Stomach smooth muscle (tissue), 2 donors: ENCODE measurements around the gene CHST7.
A peak's percentile ranks its signal among the peaks of the same experiment; 100 is the strongest.

Source experiments
- H3K27ac ChIP-seq: one replicate; pipeline ENCODE4 v1.7.0; 2013; ENCODE audit warnings: mild to moderate bottlenecking, low read length, inconsistent platforms
- H3K27me3 ChIP-seq, 2 donors: one replicate each; pipeline ENCODE4 v1.7.0; 2013; ENCODE audit warnings: low read length in 2 of 2; ENCODE audit not compliant: insufficient read depth in 2 of 2, control insufficient read depth in 1 of 2
- H3K36me3 ChIP-seq, 2 donors: one replicate each; pipeline ENCODE4 v1.7.0; 2013; ENCODE audit warnings: low read length in 2 of 2; ENCODE audit not compliant: control insufficient read depth in 2 of 2, insufficient read depth in 2 of 2
- H3K4me1 ChIP-seq: one replicate; pipeline ENCODE4 v1.7.0; 2013; ENCODE audit warnings: low read length; ENCODE audit not compliant: control insufficient read depth, insufficient read depth
- H3K4me3 ChIP-seq, 2 donors: one replicate each; pipeline ENCODE4 v1.7.0; 2013; ENCODE audit warnings: low read length in 2 of 2
- H3K9ac ChIP-seq, 2 donors: one replicate each; pipeline ENCODE4 v1.7.0; 2013; ENCODE audit warnings: low read length in 2 of 2, mild to moderate bottlenecking in 1 of 2
- H3K9me3 ChIP-seq, 2 donors: one replicate each; pipeline ENCODE4 v1.7.0; 2013; ENCODE audit warnings: low read length in 2 of 2; ENCODE audit not compliant: control insufficient read depth in 2 of 2
- donor health status: healthy.
- donor health status: Pancreatic carcinoma.

Gene CHST7

GRCh38 chrX:46627711-46628419 is 54.3 kb downstream of the CHST7 start:
- H3K9me3 ChIP-seq: no peaks in the 10 kb centered on the region
- peaks cover 0 to 9% of the 10 kb centered on the region in 2 donors for H3K27me3 ChIP-seq
- H3K9ac ChIP-seq: no peak overlapping the region
- H3K4me1 ChIP-seq: peaks cover 3% of the 10 kb centered on the region
- no peak overlapping the region for H3K4me3 ChIP-seq
- peak overlapping the region; percentile 18 for H3K27ac ChIP-seq
- H3K36me3 ChIP-seq: no peaks in the 10 kb centered on the region

GRCh38 chrX:46628460-46629371 is 55.2 kb downstream of the CHST7 start:
- no peak overlapping the region for H3K9ac ChIP-seq
- H3K36me3 ChIP-seq: no peaks in the 10 kb centered on the region
- peaks cover 3% of the 10 kb centered on the region for H3K4me1 ChIP-seq
- H3K4me3 ChIP-seq: no peak overlapping the region
- H3K27ac ChIP-seq: peak overlapping the region; percentile 18
- H3K27me3 ChIP-seq: peaks cover 0 to 9% of the 10 kb centered on the region in 2 donors
- H3K9me3 ChIP-seq: no peaks in the 10 kb centered on the region

GRCh38 chrX:46630141-46630540 is 56.6 kb downstream of the CHST7 start:
- peaks cover 0 to 9% of the 10 kb centered on the region in 2 donors for H3K27me3 ChIP-seq
- no peak overlapping the region for H3K27ac ChIP-seq
- no peak overlapping the region for H3K4me3 ChIP-seq
- H3K4me1 ChIP-seq: peaks cover 3% of the 10 kb centered on the region
- no peaks in the 10 kb centered on the region for H3K36me3 ChIP-seq
- no peaks in the 10 kb centered on the region for H3K9me3 ChIP-seq
- no peak overlapping the region for H3K9ac ChIP-seq

GRCh38 chrX:46634577-46634976 is 61.0 kb downstream of the CHST7 start:
- H3K9me3 ChIP-seq: no peaks in the 10 kb centered on the region
- H3K4me3 ChIP-seq: no peak overlapping the region
- H3K27me3 ChIP-seq: peaks cover 0 to 4% of the 10 kb centered on the region in 2 donors
- H3K4me1 ChIP-seq: no peaks in the 10 kb centered on the region
- H3K27ac ChIP-seq: no peak overlapping the region
- no peaks in the 10 kb centered on the region for H3K36me3 ChIP-seq
- H3K9ac ChIP-seq: no peak overlapping the region

- Histone ChIP-seq H3K9me3 (no peaks in the 10 kb centered on the region), H3K36me3 (no peaks in the 10 kb centered on the region), H3K27ac (no peak overlapping the region), H3K4me1 (no peaks in the 10 kb centered on the region), H3K27me3 (peaks cover 0 to 4% of the 10 kb centered on the region in 2 donors), H3K4me3 (no peak overlapping the region), H3K9ac (no peak overlapping the region)
Observed at GRCh38 chrX:46635186-46635585, 61.6 kb downstream of the CHST7 start.

GRCh38 chrX:46636223-46636622 is 62.7 kb downstream of the CHST7 start:
- H3K9ac ChIP-seq: no peak overlapping the region
- H3K4me3 ChIP-seq: no peak overlapping the region
- peaks cover 0 to 2% of the 10 kb centered on the region in 2 donors for H3K27me3 ChIP-seq
- no peaks in the 10 kb centered on the region for H3K36me3 ChIP-seq
- H3K27ac ChIP-seq: no peak overlapping the region
- H3K4me1 ChIP-seq: no peaks in the 10 kb centered on the region
- H3K9me3 ChIP-seq: no peaks in the 10 kb centered on the region

GRCh38 chrX:46637938-46638337 is 64.4 kb downstream of the CHST7 start:
- Histone ChIP-seq H3K4me3 (no peak overlapping the region), H3K9ac (no peak overlapping the region), H3K27ac (no peak overlapping the region), H3K36me3 (no peaks in the 10 kb centered on the region), H3K27me3 (peaks cover 0 to 4% of the 10 kb centered on the region in 2 donors), H3K9me3 (no peaks in the 10 kb centered on the region), H3K4me1 (no peaks in the 10 kb centered on the region)

- Histone ChIP-seq H3K4me1 (no peaks in the 10 kb centered on the region), H3K9me3 (no peaks in the 10 kb centered on the region), H3K4me3 (no peak overlapping the region), H3K27ac (no peak overlapping the region), H3K36me3 (peaks cover 0 to 2% of the 10 kb centered on the region in 2 donors), H3K27me3 (peaks cover 0 to 11% of the 10 kb centered on the region in 2 donors), H3K9ac (no peak overlapping the region)
Observed at GRCh38 chrX:46642145-46642544, 68.6 kb downstream of the CHST7 start.

GRCh38 chrX:46643636-46644035 is 70.1 kb downstream of the CHST7 start:
- Histone ChIP-seq H3K9ac (no peak overlapping the region), H3K4me3 (no peak overlapping the region), H3K9me3 (no peaks in the 10 kb centered on the region), H3K27me3 (peaks cover 0 to 14% of the 10 kb centered on the region in 2 donors), H3K4me1 (no peaks in the 10 kb centered on the region), H3K36me3 (peaks cover 0 to 2% of the 10 kb centered on the region in 2 donors), H3K27ac (no peak overlapping the region)

- Histone ChIP-seq H3K27ac (no peak overlapping the region), H3K4me3 (no peak overlapping the region), H3K9me3 (no peaks in the 10 kb centered on the region), H3K27me3 (peaks cover 0 to 14% of the 10 kb centered on the region in 2 donors), H3K9ac (no peak overlapping the region), H3K4me1 (peaks cover 3% of the 10 kb centered on the region), H3K36me3 (peaks cover 0 to 2% of the 10 kb centered on the region in 2 donors)
Observed at GRCh38 chrX:46645614-46646013, 72.0 kb downstream of the CHST7 start.
